ENCODE measurements around the gene ERBB4.

- no peak for TF ChIP-seq POLR2A (IDR thresholded peaks at IDR 0.05; ENCODE audit: low read length)
- no peak for TF ChIP-seq CEBPB (IDR thresholded peaks at IDR 0.05)
- TF ChIP-seq, protein P1, sequence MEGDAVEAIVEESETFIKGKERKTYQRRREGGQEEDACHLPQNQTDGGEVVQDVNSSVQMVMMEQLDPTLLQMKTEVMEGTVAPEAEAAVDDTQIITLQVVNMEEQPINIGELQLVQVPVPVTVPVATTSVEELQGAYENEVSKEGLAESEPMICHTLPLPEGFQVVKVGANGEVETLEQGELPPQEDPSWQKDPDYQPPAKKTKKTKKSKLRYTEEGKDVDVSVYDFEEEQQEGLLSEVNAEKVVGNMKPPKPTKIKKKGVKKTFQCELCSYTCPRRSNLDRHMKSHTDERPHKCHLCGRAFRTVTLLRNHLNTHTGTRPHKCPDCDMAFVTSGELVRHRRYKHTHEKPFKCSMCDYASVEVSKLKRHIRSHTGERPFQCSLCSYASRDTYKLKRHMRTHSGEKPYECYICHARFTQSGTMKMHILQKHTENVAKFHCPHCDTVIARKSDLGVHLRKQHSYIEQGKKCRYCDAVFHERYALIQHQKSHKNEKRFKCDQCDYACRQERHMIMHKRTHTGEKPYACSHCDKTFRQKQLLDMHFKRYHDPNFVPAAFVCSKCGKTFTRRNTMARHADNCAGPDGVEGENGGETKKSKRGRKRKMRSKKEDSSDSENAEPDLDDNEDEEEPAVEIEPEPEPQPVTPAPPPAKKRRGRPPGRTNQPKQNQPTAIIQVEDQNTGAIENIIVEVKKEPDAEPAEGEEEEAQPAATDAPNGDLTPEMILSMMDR (IDR thresholded peaks at IDR 0.05), result no peak
- no peak for TF ChIP-seq ELK1 (IDR thresholded peaks at IDR 0.05; ENCODE audit: low read depth, low read length)
These were observed 48.8 kb downstream of the ERBB4 start for GRCh38 chr2:212489719-212490346.
